ENCODE results near the gene CDH4.

DNA sequence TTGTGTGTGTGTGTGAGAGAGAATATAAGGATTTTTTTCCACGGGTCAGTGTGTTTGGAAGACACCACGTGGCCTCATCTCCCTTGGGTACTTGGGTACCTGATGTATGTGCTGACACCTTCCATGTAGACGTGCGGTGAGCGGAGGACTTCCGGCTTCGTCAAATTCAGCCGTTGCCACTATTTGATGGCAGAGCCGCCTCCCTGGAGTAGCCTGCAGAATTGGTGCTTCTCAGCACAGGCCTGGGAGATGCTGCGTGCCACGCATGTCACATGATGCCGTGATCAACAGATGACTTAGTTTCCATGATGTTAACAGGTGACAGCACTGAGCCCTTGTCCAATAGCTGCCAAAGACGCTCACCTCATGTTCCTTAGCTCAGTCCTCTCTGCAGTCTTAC, 69.4 kb downstream of the CDH4 start:
- no peak for TF ChIP-seq EZH2phosphoT487 (IDR thresholded peaks at IDR 0.05)
- TF ChIP-seq, protein P1, sequence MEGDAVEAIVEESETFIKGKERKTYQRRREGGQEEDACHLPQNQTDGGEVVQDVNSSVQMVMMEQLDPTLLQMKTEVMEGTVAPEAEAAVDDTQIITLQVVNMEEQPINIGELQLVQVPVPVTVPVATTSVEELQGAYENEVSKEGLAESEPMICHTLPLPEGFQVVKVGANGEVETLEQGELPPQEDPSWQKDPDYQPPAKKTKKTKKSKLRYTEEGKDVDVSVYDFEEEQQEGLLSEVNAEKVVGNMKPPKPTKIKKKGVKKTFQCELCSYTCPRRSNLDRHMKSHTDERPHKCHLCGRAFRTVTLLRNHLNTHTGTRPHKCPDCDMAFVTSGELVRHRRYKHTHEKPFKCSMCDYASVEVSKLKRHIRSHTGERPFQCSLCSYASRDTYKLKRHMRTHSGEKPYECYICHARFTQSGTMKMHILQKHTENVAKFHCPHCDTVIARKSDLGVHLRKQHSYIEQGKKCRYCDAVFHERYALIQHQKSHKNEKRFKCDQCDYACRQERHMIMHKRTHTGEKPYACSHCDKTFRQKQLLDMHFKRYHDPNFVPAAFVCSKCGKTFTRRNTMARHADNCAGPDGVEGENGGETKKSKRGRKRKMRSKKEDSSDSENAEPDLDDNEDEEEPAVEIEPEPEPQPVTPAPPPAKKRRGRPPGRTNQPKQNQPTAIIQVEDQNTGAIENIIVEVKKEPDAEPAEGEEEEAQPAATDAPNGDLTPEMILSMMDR (IDR thresholded peaks at IDR 0.05), result no peak

Measured in neural progenitor cell (in vitro differentiated cells).